ENCODE data around the gene BPGM. TPM values are rescaled to one million over a fixed set of nuclear protein-coding genes. Genes with fewer than 3 reads are reported as not detected.
"Not testable (repeated sequence)": the region's sequence is repeated elsewhere in the genome, so short reads cannot be mapped to it uniquely, and the experiment has no call there.

BPGM gene
- total RNA-seq, 2 experiments from 2014 or later = 23.7 to 24.9 TPM

DNA sequence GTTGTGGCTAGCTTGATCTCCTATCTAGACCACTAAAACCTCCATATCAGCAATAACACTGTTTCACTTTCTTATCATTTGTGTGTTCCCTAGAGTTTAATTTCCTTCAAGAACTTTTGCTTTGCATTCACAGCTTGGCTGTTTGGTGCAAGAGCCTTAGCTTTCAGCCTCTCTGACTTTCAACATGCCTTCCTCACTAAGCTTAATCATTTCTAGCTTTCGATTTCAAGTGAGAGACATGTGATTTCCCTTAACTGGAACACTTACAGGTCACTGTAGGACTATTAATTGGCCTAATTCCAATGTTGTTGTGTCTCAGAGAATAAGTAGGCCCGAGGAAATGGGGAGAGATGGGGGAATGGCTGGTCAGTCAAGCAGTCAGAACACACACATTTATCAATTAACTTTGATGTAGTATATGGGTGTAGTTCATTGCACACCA lies 10.6 kb upstream of the BPGM start:
- Mint-ChIP-seq H3K27ac (peak overlapping the region; percentile 61), H3K9me3 (no peaks in the 10 kb centered on the region), H3K36me3 (peaks cover 2% of the 10 kb centered on the region), H3K4me1 (ENCODE audit: low read depth) (peaks cover 36% of the 10 kb centered on the region), H3K27me3 (no peaks in the 10 kb centered on the region), H3K4me3 (no peak overlapping the region)
- DNase-seq = no peak
- CTCF ChIA-PET = interaction anchor here (0.9 to 8.1 kb wide), 10 partner anchors 9 to 317 kb away, joined by 3 to 110 read pairs (median 4); no protein-coding TSS in a partner anchor
- intact Hi-C loops (cut with micrococcal nuclease) = loop anchor here (1.0 to 10.0 kb wide), 4 partner anchors 10 to 533 kb away; partner anchors contain the start of gene BPGM
- POLR2A ChIA-PET = interaction anchor here (0.6 to 2.4 kb wide), 2 partner anchors 9 to 96 kb away, joined by 3 to 14 read pairs; partner anchors contain the start of gene BPGM

DNA sequence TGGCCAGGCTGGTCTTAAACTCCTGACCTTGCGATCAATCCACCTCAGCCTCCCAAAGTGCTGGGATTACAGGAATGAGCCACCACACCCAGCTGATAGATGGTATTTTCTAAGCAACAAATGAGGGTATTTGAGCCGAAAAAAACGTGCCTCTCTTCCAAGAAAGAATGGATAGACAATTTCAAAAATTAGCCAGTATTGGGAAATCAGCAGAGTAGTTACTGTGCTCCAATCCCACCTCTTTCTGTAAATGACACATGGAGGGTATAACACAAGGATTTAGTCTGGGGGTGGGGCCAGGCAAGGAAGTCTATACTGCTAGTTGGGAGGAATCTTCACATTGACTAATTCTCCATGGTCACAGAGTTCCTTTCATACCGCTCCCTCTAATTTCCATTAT lies 9.2 kb upstream of the BPGM start:
- H3K4me3 Mint-ChIP-seq = no peak overlapping the region
- CTCF ChIA-PET = interaction anchor here (8.1 kb wide), 1 partner anchor 116 kb away, joined by 110 read pairs; no protein-coding TSS in a partner anchor

GRCh38 chr7:134637934-134638719 lies 8.5 kb upstream of the BPGM start:
- H3K9me3 Mint-ChIP-seq = peaks cover 2% of the 10 kb centered on the region
- no peak overlapping the region for H3K4me3 Mint-ChIP-seq
- intact Hi-C loops (cut with micrococcal nuclease) = loop anchor here (2.0 to 10.0 kb wide), 3 partner anchors 101 to 531 kb away; no protein-coding TSS in a partner anchor
- peak overlapping the region; percentile 68 for H3K27ac Mint-ChIP-seq
- CTCF ChIA-PET = interaction anchor here (0.8 kb wide), 1 partner anchor 62 kb away, joined by 3 read pairs; no protein-coding TSS in a partner anchor
- no peak for DNase-seq
- H3K4me1 Mint-ChIP-seq (ENCODE audit: low read depth) = peaks cover 47% of the 10 kb centered on the region
- POLR2A ChIA-PET = interaction anchor here (2.4 kb wide), 1 partner anchor 7 kb away, joined by 14 read pairs; the partner anchor contains the start of gene BPGM
- no peaks in the 10 kb centered on the region for H3K27me3 Mint-ChIP-seq
- peaks cover 2% of the 10 kb centered on the region for H3K36me3 Mint-ChIP-seq

More for the DNA sequence above, 9.2 kb upstream of the BPGM start:
- Mint-ChIP-seq H3K27me3 (no peaks in the 10 kb centered on the region), H3K9me3 (peaks cover 2% of the 10 kb centered on the region), H3K36me3 (peaks cover 2% of the 10 kb centered on the region), H3K27ac (no peak overlapping the region), H3K4me1 (ENCODE audit: low read depth) (peaks cover 45% of the 10 kb centered on the region)
- DNase-seq = no peak
- intact Hi-C loops (cut with micrococcal nuclease) = loop anchor here (2.0 to 10.0 kb wide), 3 partner anchors 101 to 531 kb away; no protein-coding TSS in a partner anchor
- POLR2A ChIA-PET = interaction anchor here (2.4 kb wide), 1 partner anchor 8 kb away, joined by 14 read pairs; the partner anchor contains the start of gene BPGM

DNA sequence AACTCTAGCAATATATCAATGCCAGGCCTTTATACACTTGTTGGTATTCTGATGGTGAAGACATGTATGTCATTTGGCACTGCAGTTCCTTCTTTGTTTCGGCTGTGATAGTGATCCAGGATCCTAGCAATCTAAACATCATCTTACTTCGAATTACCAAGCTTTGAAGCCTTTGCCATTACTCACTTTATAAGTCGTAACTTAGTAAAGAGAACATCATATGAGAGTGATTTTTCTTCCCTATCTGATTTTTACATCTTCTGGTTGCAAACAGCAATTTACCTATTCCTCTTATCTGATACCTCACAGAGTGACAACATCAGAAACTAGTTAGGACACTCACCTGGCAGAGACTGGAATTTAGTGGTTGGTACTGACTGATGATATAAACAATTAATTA lies 7.6 kb upstream of the BPGM start:
- no peaks in the 10 kb centered on the region for H3K27me3 Mint-ChIP-seq

GRCh38 chr7:134639683-134640279 lies 6.9 kb upstream of the BPGM start:
- Mint-ChIP-seq H3K36me3 (peaks cover 2% of the 10 kb centered on the region), H3K9me3 (peaks cover 2% of the 10 kb centered on the region), H3K4me1 (ENCODE audit: low read depth) (peaks cover 49% of the 10 kb centered on the region), H3K27me3 (no peaks in the 10 kb centered on the region), H3K4me3 (no peak overlapping the region), H3K27ac (no peak overlapping the region)
- intact Hi-C loops (cut with micrococcal nuclease) = loop anchor here (10.0 kb wide), 1 partner anchor 225 kb away; no protein-coding TSS in a partner anchor
- no peak for DNase-seq
- CTCF ChIA-PET = interaction anchor here (0.7 kb wide), 1 partner anchor 45 kb away, joined by 3 read pairs; no protein-coding TSS in a partner anchor
- POLR2A ChIA-PET = no interaction called here

More for the DNA sequence above, 7.6 kb upstream of the BPGM start:
- H3K4me3 Mint-ChIP-seq = no peak overlapping the region
- intact Hi-C loops (cut with micrococcal nuclease) = loop anchor here (10.0 kb wide), 1 partner anchor 226 kb away; no protein-coding TSS in a partner anchor
- no peak for DNase-seq
- POLR2A ChIA-PET = no interaction called here
- H3K36me3 Mint-ChIP-seq = peaks cover 2% of the 10 kb centered on the region
- H3K27ac Mint-ChIP-seq = no peak overlapping the region
- H3K9me3 Mint-ChIP-seq = peaks cover 2% of the 10 kb centered on the region
- CTCF ChIA-PET = interaction anchor here (0.5 to 0.8 kb wide), 2 partner anchors 61 to 113 kb away, joined by 3 read pairs; no protein-coding TSS in a partner anchor
- peaks cover 47% of the 10 kb centered on the region for H3K4me1 Mint-ChIP-seq (ENCODE audit: low read depth)

DNA sequence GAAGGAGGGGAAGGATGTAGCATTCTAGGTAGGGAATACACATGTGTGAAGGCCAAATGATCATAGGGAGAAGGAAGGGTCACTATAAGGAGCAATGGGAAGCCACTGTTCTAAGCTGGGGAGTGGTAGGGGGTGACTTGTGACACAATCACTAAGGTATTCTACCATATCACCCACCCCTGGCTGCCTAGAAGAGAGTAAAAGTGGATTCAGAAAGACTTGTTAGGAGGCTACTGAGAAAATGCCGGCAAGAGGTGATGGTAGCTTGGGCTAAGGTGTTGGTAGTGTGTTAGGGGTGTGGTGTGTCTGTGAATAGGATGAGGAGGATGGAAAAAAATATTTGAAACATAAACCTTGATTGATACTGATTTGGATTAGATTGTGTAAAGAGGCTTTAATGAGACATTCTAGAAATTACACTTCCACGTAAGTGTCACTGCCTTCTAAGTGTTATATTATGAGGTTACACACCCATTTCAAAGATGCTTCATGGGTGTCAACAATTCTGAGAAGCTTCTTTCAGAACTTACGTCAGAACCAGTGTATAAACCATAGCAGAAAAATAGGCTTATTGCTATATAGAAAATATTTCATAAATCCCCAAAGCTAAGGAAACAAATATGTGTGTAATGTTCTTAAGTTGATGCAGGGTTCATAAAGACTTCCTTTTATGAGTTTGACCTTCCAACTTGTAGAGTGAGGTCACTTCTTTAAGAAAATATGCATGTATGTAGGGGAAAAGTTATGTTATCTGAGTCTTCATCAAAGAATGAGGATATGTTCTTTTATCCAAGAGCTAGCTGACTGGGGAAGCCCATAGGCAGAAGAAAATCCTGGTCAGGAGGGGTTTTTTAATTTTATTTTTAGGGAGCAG lies 5.6 kb upstream of the BPGM start:
- intact Hi-C loops (cut with micrococcal nuclease) = no loop called here
- ChIA-PET CTCF (interaction anchor here (1.7 kb wide), 1 partner anchor 9 kb away, joined by 7 read pairs; no protein-coding TSS in a partner anchor), POLR2A (interaction anchor here (1.0 kb wide), 1 partner anchor 104 kb away, joined by 3 read pairs; no protein-coding TSS in a partner anchor)
- Mint-ChIP-seq H3K36me3 (peaks cover 2% of the 10 kb centered on the region), H3K9me3 (peaks cover 2% of the 10 kb centered on the region), H3K27me3 (no peaks in the 10 kb centered on the region), H3K27ac (peak overlapping the region; percentile 23), H3K4me3 (no peak overlapping the region), H3K4me1 (ENCODE audit: low read depth) (peaks cover 40% of the 10 kb centered on the region)
- DNase-seq = no peak

- CTCF ChIA-PET = interaction anchor here (1.7 kb wide), 1 partner anchor 10 kb away, joined by 7 read pairs; no protein-coding TSS in a partner anchor
- H3K27ac Mint-ChIP-seq; H3K4me3 Mint-ChIP-seq; intact Hi-C loops (cut with micrococcal nuclease); H3K9me3 Mint-ChIP-seq; DNase-seq; H3K36me3 Mint-ChIP-seq; H3K27me3 Mint-ChIP-seq: not testable (repeated sequence)
- POLR2A ChIA-PET = interaction anchor here (1.0 kb wide), 1 partner anchor 103 kb away, joined by 3 read pairs; no protein-coding TSS in a partner anchor
- peaks cover 32% of the 10 kb centered on the region for H3K4me1 Mint-ChIP-seq (ENCODE audit: low read depth)
Observed at GRCh38 chr7:134641981-134642380, 4.7 kb upstream of the BPGM start.

DNA sequence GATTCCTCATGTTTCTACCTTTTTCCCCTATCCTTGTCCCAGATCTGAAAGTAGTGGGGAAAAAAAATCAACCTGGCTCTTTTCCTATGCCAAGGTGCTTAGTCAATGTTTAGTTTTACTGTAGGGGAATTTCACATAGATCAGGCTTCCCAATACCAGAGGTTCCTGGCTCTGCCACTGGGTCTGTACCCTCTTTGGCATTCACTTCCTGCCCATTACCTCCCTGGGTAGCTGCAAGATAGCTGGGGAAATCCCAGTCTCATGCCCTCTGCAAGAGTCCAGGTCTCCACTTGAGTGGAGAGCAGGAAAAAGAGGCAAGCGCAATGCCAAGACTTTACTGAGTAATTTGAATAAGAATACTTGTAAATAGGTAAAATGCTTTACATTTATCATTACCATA lies 3.5 kb upstream of the BPGM start:
- Mint-ChIP-seq H3K27ac (no peak overlapping the region), H3K27me3 (no peaks in the 10 kb centered on the region), H3K36me3 (no peaks in the 10 kb centered on the region), H3K9me3 (peaks cover 2% of the 10 kb centered on the region), H3K4me1 (ENCODE audit: low read depth) (peaks cover 25% of the 10 kb centered on the region), H3K4me3 (no peak overlapping the region)
- no peak for DNase-seq
- POLR2A ChIA-PET = no interaction called here
- intact Hi-C loops (cut with micrococcal nuclease) = no loop called here
- CTCF ChIA-PET = no interaction called here

GRCh38 chr7:134645478-134645877 lies 1.2 kb upstream of the BPGM start:
- POLR2A ChIA-PET = interaction anchor here (0.7 to 2.7 kb wide), 11 partner anchors 9 to 329 kb away, joined by 3 to 14 read pairs (median 3); partner anchors contain the start of gene SLC35B4
- peaks cover 36% of the 10 kb centered on the region for H3K4me1 Mint-ChIP-seq (ENCODE audit: low read depth)

DNA sequence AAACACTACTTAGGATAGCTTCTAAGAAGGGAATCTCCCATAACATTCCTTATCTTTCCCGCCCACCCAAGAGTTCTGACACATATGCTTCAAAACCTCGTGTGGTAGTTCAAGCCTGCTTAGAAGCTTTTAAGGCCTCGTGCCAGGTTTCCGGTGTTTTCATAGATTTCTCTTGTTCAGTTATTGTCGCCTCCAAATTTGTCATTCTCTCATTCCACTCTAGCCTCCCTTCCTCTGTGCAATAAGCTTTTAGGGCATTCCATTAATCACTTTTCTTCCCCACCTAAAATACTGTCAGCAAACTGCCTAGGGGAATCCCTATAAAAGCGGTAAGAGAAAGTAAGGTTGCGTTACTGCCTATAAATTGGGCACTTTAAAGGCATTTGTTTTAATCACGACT lies 718 bp upstream of the BPGM start:
- intact Hi-C loops (cut with micrococcal nuclease) = loop anchor here (1.0 to 5.0 kb wide), 12 partner anchors 10 to 1331 kb away; partner anchors contain the start of genes AKR1B1, MTPN, NUP205 and STMP1
- CTCF ChIA-PET = interaction anchor here (0.7 to 2.2 kb wide), 8 partner anchors 10 to 341 kb away, joined by 3 to 18 read pairs (median 4); partner anchors contain the start of gene AGBL3
- Mint-ChIP-seq H3K4me1 (ENCODE audit: low read depth) (peaks cover 34% of the 10 kb centered on the region), H3K36me3 (peaks cover 8% of the 10 kb centered on the region), H3K9me3 (peaks cover 2% of the 10 kb centered on the region), H3K27me3 (no peaks in the 10 kb centered on the region), H3K4me3 (no peak overlapping the region), H3K27ac (no peak overlapping the region)
- POLR2A ChIA-PET = interaction anchor here (0.7 to 2.7 kb wide), 12 partner anchors 9 to 525 kb away, joined by 3 to 14 read pairs (median 3); partner anchors contain the start of gene SLC35B4
- DNase-seq = peak; percentile 21

More at GRCh38 chr7:134645478-134645877, 1.2 kb upstream of the BPGM start:
- CTCF ChIA-PET = interaction anchor here (1.0 to 2.2 kb wide), 8 partner anchors 13 to 341 kb away, joined by 3 to 18 read pairs (median 4); partner anchors contain the start of gene AGBL3
- DNase-seq = no peak
- H3K9me3 Mint-ChIP-seq = peaks cover 2% of the 10 kb centered on the region
- no peak overlapping the region for H3K4me3 Mint-ChIP-seq
- peaks cover 8% of the 10 kb centered on the region for H3K36me3 Mint-ChIP-seq
- H3K27me3 Mint-ChIP-seq = no peaks in the 10 kb centered on the region
- no peak overlapping the region for H3K27ac Mint-ChIP-seq
- intact Hi-C loops (cut with micrococcal nuclease) = loop anchor here (5.0 kb wide), 1 partner anchor 1017 kb away; the partner anchor contains the start of gene STMP1
